Measurements from ENCODE around the gene GAREM2. TPM values are rescaled to one million over a fixed set of nuclear protein-coding genes. Genes with fewer than 3 reads are reported as not detected.
"Not testable (repeated sequence)": the region's sequence is repeated elsewhere in the genome, so short reads cannot be mapped to it uniquely, and the experiment has no call there.

Gene GAREM2
- total RNA-seq, 1 experiment from 2014 or later: 2.8 TPM

DNA sequence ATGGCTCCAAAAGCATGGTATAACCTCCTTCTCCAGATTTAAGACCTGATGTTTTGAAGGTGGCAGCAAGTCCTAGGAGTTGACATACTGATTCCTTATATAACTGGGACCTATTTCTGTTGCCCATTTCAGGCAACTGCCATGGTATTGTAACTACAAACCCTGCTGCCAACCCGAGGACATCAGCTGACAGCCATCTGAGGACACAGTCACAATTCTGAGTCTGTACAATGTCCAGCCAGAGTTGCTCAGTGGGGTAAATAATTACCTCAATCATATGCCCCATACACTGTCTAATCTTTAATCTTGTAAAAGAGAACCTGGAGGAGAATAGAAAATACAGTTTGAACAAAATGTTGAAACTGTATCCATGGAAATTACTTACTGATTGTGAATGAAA is 8.7 kb upstream of the GAREM2 start:
- Histone ChIP-seq H3K4me3 (ENCODE audit: low read depth, low read length, poor library complexity, severe bottlenecking) (no peak overlapping the region), H3K9me3 (ENCODE audit: low read depth, low read length, poor library complexity, severe bottlenecking) (no peaks in the 10 kb centered on the region), H3K36me3 (ENCODE audit: insufficient read depth, low read length, poor library complexity, severe bottlenecking) (no peaks in the 10 kb centered on the region), H3K27me3 (replicated peaks; ENCODE audit: insufficient read depth, low read depth, low read length, poor library complexity) (no peaks in the 10 kb centered on the region), H3K27ac (ENCODE audit: low read depth, low read length, poor library complexity, severe bottlenecking) (no peak overlapping the region), H3K4me1 (ENCODE audit: insufficient read depth, low read length, poor library complexity, severe bottlenecking) (no peaks in the 10 kb centered on the region)
- TF ChIP-seq, protein P1, sequence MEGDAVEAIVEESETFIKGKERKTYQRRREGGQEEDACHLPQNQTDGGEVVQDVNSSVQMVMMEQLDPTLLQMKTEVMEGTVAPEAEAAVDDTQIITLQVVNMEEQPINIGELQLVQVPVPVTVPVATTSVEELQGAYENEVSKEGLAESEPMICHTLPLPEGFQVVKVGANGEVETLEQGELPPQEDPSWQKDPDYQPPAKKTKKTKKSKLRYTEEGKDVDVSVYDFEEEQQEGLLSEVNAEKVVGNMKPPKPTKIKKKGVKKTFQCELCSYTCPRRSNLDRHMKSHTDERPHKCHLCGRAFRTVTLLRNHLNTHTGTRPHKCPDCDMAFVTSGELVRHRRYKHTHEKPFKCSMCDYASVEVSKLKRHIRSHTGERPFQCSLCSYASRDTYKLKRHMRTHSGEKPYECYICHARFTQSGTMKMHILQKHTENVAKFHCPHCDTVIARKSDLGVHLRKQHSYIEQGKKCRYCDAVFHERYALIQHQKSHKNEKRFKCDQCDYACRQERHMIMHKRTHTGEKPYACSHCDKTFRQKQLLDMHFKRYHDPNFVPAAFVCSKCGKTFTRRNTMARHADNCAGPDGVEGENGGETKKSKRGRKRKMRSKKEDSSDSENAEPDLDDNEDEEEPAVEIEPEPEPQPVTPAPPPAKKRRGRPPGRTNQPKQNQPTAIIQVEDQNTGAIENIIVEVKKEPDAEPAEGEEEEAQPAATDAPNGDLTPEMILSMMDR (conservative IDR thresholded peaks at IDR 0.05; ENCODE audit: low read depth, low read length): no peak
- no peak for TF ChIP-seq EZH2 (IDR thresholded peaks at IDR 0.05; ENCODE audit: borderline replicate concordance, low read depth, low read length, poor library complexity, severe bottlenecking)
- CTCF ChIA-PET: no interaction called here
- POLR2A ChIA-PET (ENCODE audit: low non-redundant PET): no interaction called here
- BruUV-seq (replicated peaks): no TSS peak
- DNase-seq (ENCODE audit: low spot score): no peak
- intact Hi-C loops (cut with micrococcal nuclease; ENCODE audit: unreplicated experiment): no loop called here

DNA sequence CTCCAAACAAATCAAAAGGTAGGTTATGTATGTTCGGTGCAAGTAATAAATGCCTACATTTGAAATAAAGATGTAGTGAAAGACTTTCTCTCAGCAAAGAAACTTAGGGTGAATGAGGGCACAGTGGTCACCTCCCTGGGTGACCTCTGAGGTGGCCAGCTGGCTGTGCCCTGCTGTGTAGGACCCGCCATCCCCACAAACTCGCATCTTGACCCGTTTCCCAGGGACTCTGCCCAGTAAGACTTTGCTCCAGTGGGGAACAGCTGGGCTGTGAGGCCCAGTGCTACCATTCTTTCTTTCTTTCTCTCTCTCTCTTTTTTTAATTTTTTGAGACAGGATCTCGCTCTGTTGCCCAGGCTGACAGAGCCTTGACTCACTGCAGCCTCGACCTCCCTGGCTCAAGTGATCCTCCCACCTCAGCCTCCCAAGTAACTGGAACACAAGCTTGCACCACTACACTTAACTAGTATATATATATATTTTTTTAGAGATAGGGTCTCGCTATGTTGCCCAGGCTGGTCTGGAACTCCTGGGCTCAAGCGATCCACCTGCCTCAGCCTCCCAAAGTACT is 8.2 kb upstream of the GAREM2 start:
- no peak for DNase-seq (ENCODE audit: low spot score)
- CTCF ChIA-PET: no interaction called here

DNA sequence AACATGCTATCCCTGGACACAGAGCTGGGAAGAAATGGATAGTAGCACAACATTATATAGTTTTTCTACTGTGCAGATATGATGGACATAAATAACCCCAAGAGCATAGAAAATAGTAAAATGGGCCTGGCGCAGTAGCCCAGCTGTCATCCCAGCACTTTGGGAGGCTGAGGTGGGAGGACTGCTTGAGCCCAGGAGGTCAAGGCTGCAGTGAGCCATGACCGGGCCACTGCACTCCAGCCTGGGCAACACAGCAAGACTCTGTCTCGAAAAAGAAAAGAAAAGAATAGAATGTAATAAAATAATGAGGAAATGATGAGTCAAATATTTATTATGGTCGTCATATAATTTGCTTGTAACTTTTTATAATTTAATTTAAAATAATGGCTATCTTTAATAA is 7.5 kb upstream of the GAREM2 start:
- Histone ChIP-seq H3K27me3 (replicated peaks; ENCODE audit: insufficient read depth, low read depth, low read length, poor library complexity) (no peaks in the 10 kb centered on the region), H3K9me3 (ENCODE audit: low read depth, low read length, poor library complexity, severe bottlenecking) (no peaks in the 10 kb centered on the region), H3K36me3 (ENCODE audit: insufficient read depth, low read length, poor library complexity, severe bottlenecking) (no peaks in the 10 kb centered on the region), H3K4me1 (ENCODE audit: insufficient read depth, low read length, poor library complexity, severe bottlenecking) (no peaks in the 10 kb centered on the region), H3K27ac (ENCODE audit: low read depth, low read length, poor library complexity, severe bottlenecking) (no peak overlapping the region), H3K4me3 (ENCODE audit: low read depth, low read length, poor library complexity, severe bottlenecking) (no peak overlapping the region)
- intact Hi-C loops (cut with micrococcal nuclease; ENCODE audit: unreplicated experiment): no loop called here
- CTCF ChIA-PET: no interaction called here
- TF ChIP-seq, protein P1 (conservative IDR thresholded peaks at IDR 0.05; ENCODE audit: low read depth, low read length): no peak
- no peak for TF ChIP-seq EZH2 (IDR thresholded peaks at IDR 0.05; ENCODE audit: borderline replicate concordance, low read depth, low read length, poor library complexity, severe bottlenecking)
- POLR2A ChIA-PET (ENCODE audit: low non-redundant PET): no interaction called here
- no peak for DNase-seq (ENCODE audit: low spot score)
- BruUV-seq (replicated peaks): no TSS peak

More for the DNA sequence above, 8.2 kb upstream of the GAREM2 start:
- no peaks in the 10 kb centered on the region for H3K4me1 ChIP-seq (ENCODE audit: insufficient read depth, low read length, poor library complexity, severe bottlenecking)
- POLR2A ChIA-PET (ENCODE audit: low non-redundant PET): no interaction called here
- no peaks in the 10 kb centered on the region for H3K27me3 ChIP-seq (replicated peaks; ENCODE audit: insufficient read depth, low read depth, low read length, poor library complexity)
- intact Hi-C loops (cut with micrococcal nuclease; ENCODE audit: unreplicated experiment): no loop called here
- BruUV-seq (replicated peaks): no TSS peak
- H3K36me3 ChIP-seq (ENCODE audit: insufficient read depth, low read length, poor library complexity, severe bottlenecking): no peaks in the 10 kb centered on the region
- no peak overlapping the region for H3K4me3 ChIP-seq (ENCODE audit: low read depth, low read length, poor library complexity, severe bottlenecking)
- no peak overlapping the region for H3K27ac ChIP-seq (ENCODE audit: low read depth, low read length, poor library complexity, severe bottlenecking)
- no peaks in the 10 kb centered on the region for H3K9me3 ChIP-seq (ENCODE audit: low read depth, low read length, poor library complexity, severe bottlenecking)
- no peak for TF ChIP-seq EZH2 (IDR thresholded peaks at IDR 0.05; ENCODE audit: borderline replicate concordance, low read depth, low read length, poor library complexity, severe bottlenecking)
- TF ChIP-seq, protein P1 (conservative IDR thresholded peaks at IDR 0.05; ENCODE audit: low read depth, low read length): no peak

DNA sequence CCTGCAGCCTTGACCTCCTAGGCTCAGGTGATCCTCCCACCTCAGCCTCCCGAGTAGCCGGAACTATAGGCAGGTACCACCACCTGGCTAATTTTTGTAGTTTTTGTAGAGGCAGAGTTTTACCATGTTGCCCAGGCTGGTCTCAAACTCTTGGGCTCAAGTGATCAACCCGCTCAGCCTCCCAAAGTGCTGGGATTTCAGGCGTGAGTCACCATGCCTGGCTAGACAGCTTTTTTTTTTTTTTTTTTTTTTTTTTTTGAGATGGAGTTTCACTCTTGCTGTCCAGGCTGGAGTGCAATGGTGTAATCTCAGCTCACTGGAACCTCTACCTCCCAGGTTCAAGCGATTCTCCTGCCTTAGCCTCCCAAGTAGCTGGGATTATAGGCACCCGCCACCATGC is 6.3 kb upstream of the GAREM2 start:
- CTCF ChIA-PET: not testable (repeated sequence)

More for the DNA sequence above, 6.3 kb upstream of the GAREM2 start:
- intact Hi-C loops (cut with micrococcal nuclease; ENCODE audit: unreplicated experiment); H3K4me1 ChIP-seq (ENCODE audit: insufficient read depth, low read length, poor library complexity, severe bottlenecking); H3K27ac ChIP-seq (ENCODE audit: low read depth, low read length, poor library complexity, severe bottlenecking); BruUV-seq (replicated peaks); H3K4me3 ChIP-seq (ENCODE audit: low read depth, low read length, poor library complexity, severe bottlenecking); H3K27me3 ChIP-seq (replicated peaks; ENCODE audit: insufficient read depth, low read depth, low read length, poor library complexity); H3K9me3 ChIP-seq (ENCODE audit: low read depth, low read length, poor library complexity, severe bottlenecking); DNase-seq (ENCODE audit: low spot score); H3K36me3 ChIP-seq (ENCODE audit: insufficient read depth, low read length, poor library complexity, severe bottlenecking): not testable (repeated sequence)
- POLR2A ChIA-PET (ENCODE audit: low non-redundant PET): interaction anchor here (0.6 kb wide), 1 partner anchor 132 kb away, joined by 4 read pairs; no protein-coding TSS in a partner anchor

All from A673 (cell line).